ENCODE data around the gene PPP3R1.

The PPP3R1 gene

DNA sequence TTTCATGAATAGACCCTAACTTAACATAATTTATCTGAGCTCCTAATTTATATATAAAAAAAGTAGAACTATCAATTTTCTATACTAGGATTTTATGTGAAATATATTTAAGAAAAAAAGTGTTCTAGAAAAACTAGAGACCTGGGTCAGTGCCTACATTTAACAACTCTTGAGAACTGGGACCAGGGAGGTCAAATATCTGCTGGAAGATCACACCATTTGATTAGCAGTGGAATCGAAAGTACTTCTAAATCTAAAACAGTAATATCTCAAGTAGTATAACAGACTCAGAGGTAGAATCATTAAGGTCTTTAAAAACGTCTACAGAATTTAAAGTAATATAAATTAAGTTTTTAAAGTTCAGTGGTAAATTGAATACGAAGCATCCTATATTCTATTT lies 34.6 kb downstream of the PPP3R1 start:
- no peak for ATAC-seq

DNA sequence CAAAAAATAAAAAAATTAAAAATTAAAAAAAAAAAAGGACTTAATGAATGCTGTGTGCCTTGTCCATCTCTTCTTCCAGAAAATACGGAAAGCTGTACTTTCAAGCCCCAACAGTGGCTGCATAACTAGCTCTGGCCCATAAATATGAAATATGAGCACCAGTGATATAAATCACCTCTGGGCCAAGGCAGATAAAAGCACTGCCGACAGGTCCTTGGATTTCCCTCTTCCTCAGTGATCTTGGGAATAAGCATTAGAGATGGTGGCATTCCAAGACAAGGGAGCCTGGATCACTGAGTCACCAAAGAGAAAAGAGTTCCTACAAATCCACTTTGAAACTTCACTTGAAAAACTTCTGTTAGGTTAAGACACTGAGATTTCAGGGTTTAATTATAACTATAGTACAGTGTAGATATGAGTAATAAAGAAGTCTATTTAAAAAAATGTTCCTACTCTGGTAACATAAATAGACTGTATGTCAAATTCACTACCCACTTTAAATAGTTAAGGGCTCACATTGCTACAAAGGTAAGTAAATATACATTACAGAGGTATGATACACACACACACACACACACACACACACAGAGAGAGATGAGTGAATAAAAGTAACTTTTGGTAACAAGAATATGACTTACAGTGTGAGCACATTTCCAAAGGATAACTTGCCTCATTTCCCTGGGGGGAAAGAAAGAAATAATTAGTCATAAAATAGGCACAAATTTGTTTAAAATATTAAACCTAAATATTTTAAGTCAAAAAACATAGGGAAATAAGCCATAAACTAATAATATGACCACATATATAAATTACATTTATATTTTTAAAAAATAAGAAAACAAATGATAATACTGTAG lies 35.6 kb downstream of the PPP3R1 start:
- ATAC-seq = peak; percentile 59
- TF ChIP-seq ISL1 (CRISPR knock-in tag; IDR thresholded peaks at IDR 0.05) (0 out of 2 replicates have a peak, but pooled peaks have one; percentile 23), TSHZ2 (CRISPR knock-in tag; IDR thresholded peaks at IDR 0.05) (no peak)

More for the DNA sequence above, 34.6 kb downstream of the PPP3R1 start:
- no peak for TF ChIP-seq ISL1 (CRISPR knock-in tag; IDR thresholded peaks at IDR 0.05)
- TF ChIP-seq TCF4 (CRISPR knock-in tag; IDR thresholded peaks at IDR 0.05; ENCODE audit: borderline replicate concordance) = no peak
- TF ChIP-seq, protein P1, sequence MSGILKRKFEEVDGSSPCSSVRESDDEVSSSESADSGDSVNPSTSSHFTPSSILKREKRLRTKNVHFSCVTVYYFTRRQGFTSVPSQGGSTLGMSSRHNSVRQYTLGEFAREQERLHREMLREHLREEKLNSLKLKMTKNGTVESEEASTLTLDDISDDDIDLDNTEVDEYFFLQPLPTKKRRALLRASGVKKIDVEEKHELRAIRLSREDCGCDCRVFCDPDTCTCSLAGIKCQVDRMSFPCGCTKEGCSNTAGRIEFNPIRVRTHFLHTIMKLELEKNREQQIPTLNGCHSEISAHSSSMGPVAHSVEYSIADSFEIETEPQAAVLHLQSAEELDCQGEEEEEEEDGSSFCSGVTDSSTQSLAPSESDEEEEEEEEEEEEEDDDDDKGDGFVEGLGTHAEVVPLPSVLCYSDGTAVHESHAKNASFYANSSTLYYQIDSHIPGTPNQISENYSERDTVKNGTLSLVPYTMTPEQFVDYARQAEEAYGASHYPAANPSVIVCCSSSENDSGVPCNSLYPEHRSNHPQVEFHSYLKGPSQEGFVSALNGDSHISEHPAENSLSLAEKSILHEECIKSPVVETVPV (CRISPR knock-in tag; IDR thresholded peaks at IDR 0.05) = no peak
- no peak for TF ChIP-seq RARB (CRISPR knock-in tag; IDR thresholded peaks at IDR 0.05)
- TF ChIP-seq, protein P2, sequence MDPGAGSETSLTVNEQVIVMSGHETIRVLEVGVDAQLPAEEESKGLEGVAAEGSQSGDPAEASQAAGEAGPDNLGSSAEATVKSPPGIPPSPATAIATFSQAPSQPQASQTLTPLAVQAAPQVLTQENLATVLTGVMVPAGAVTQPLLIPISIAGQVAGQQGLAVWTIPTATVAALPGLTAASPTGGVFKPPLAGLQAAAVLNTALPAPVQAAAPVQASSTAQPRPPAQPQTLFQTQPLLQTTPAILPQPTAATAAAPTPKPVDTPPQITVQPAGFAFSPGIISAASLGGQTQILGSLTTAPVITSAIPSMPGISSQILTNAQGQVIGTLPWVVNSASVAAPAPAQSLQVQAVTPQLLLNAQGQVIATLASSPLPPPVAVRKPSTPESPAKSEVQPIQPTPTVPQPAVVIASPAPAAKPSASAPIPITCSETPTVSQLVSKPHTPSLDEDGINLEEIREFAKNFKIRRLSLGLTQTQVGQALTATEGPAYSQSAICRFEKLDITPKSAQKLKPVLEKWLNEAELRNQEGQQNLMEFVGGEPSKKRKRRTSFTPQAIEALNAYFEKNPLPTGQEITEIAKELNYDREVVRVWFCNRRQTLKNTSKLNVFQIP (CRISPR knock-in tag; IDR thresholded peaks at IDR 0.05; ENCODE audit: borderline replicate concordance, low read depth) = no peak
- no peak for TF ChIP-seq ZNF565 (CRISPR knock-in tag; conservative IDR thresholded peaks at IDR 0.05; ENCODE audit: low read depth)
- TF ChIP-seq PPARA (CRISPR knock-in tag; IDR thresholded peaks at IDR 0.05; ENCODE audit: borderline replicate concordance) = no peak
- no peak for TF ChIP-seq ARNTL (CRISPR knock-in tag; IDR thresholded peaks at IDR 0.05; ENCODE audit: borderline replicate concordance, low read depth)
- TF ChIP-seq, protein P3, sequence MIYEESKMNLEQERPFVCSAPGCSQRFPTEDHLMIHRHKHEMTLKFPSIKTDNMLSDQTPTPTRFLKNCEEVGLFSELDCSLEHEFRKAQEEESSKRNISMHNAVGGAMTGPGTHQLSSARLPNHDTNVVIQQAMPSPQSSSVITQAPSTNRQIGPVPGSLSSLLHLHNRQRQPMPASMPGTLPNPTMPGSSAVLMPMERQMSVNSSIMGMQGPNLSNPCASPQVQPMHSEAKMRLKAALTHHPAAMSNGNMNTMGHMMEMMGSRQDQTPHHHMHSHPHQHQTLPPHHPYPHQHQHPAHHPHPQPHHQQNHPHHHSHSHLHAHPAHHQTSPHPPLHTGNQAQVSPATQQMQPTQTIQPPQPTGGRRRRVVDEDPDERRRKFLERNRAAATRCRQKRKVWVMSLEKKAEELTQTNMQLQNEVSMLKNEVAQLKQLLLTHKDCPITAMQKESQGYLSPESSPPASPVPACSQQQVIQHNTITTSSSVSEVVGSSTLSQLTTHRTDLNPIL (CRISPR knock-in tag; IDR thresholded peaks at IDR 0.05; ENCODE audit: low read depth) = no peak

DNA sequence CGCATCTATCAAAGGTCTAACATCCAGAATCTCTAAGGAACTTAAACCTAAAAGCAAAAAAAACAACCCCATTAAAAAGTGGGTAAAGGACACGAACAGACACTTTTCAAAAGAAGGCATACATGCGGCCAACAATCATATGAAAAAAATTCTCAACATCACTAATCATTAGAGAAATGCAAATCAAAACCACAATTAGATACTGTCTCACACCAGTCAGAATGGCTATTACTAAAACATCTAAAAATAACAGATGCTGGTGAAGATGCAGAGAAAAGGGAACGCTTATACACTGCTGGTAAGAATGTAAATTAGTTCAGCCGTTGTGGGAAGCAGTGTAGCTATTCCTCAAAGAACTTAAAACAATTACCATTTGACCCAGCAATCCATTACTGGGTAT lies 38.0 kb downstream of the PPP3R1 start:
- TF ChIP-seq PPARA (CRISPR knock-in tag; IDR thresholded peaks at IDR 0.05; ENCODE audit: borderline replicate concordance) (no peak), ISL1 (CRISPR knock-in tag; IDR thresholded peaks at IDR 0.05) (no peak)
- ATAC-seq = no peak

GRCh38 chr2:68206793-68207192 lies 45.5 kb downstream of the PPP3R1 start:
- no peak for ATAC-seq
- TF ChIP-seq ISL1 (CRISPR knock-in tag; IDR thresholded peaks at IDR 0.05) (no peak), PPARA (CRISPR knock-in tag; IDR thresholded peaks at IDR 0.05; ENCODE audit: borderline replicate concordance) (no peak), SNAI2 (CRISPR knock-in tag; IDR thresholded peaks at IDR 0.05) (no peak)

DNA sequence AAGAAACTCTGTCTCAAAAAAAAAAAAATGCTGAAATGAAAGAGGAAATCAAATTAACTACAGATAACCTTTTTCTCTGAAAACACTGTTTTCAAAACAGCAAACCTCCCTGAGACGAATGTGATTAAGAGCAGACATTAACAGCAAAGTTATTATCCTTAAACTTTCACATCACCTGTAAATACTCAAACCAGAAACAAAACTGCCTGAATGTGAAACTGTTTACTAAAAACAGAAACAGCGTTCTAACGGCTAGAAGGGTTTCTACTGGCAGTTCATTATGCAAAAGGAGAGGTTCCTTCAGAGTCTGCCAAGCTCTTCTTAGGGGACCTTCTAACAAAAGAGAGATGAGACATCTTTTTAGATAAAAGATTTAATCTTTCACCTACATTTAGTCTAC lies 48.7 kb downstream of the PPP3R1 start:
- no peak for ATAC-seq
- no peak for TF ChIP-seq TSHZ2 (CRISPR knock-in tag; IDR thresholded peaks at IDR 0.05)
- TF ChIP-seq OSR1 (CRISPR knock-in tag; IDR thresholded peaks at IDR 0.05) = no peak
- TF ChIP-seq, protein P4, sequence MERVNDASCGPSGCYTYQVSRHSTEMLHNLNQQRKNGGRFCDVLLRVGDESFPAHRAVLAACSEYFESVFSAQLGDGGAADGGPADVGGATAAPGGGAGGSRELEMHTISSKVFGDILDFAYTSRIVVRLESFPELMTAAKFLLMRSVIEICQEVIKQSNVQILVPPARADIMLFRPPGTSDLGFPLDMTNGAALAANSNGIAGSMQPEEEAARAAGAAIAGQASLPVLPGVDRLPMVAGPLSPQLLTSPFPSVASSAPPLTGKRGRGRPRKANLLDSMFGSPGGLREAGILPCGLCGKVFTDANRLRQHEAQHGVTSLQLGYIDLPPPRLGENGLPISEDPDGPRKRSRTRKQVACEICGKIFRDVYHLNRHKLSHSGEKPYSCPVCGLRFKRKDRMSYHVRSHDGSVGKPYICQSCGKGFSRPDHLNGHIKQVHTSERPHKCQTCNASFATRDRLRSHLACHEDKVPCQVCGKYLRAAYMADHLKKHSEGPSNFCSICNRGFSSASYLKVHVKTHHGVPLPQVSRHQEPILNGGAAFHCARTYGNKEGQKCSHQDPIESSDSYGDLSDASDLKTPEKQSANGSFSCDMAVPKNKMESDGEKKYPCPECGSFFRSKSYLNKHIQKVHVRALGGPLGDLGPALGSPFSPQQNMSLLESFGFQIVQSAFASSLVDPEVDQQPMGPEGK (CRISPR knock-in tag; IDR thresholded peaks at IDR 0.05; ENCODE audit: borderline replicate concordance) = no peak
- no peak for TF ChIP-seq RARB (CRISPR knock-in tag; IDR thresholded peaks at IDR 0.05)
- TF ChIP-seq CSDC2 (CRISPR knock-in tag; IDR thresholded peaks at IDR 0.05) = no peak
- no peak for TF ChIP-seq ZNF8 (CRISPR knock-in tag; IDR thresholded peaks at IDR 0.05)
- TF ChIP-seq PPARA (CRISPR knock-in tag; IDR thresholded peaks at IDR 0.05; ENCODE audit: borderline replicate concordance) = no peak
- TF ChIP-seq, protein P2 (CRISPR knock-in tag; IDR thresholded peaks at IDR 0.05; ENCODE audit: borderline replicate concordance, low read depth) = no peak
- TF ChIP-seq, protein P1 (CRISPR knock-in tag; IDR thresholded peaks at IDR 0.05) = no peak

All from SK-N-SH treated with all-trans-retinoic acid at 6 μM for 48 hours (cell line).